ENCODE measurements around the gene CHD5. TPM values are rescaled to one million over a fixed set of nuclear protein-coding genes. Genes with fewer than 3 reads are reported as not detected.

The CHD5 gene
- polyA plus RNA-seq, 2 of the 4 experiments (the other 2 are of a cell fraction): 0.21 to 0.66 TPM

DNA sequence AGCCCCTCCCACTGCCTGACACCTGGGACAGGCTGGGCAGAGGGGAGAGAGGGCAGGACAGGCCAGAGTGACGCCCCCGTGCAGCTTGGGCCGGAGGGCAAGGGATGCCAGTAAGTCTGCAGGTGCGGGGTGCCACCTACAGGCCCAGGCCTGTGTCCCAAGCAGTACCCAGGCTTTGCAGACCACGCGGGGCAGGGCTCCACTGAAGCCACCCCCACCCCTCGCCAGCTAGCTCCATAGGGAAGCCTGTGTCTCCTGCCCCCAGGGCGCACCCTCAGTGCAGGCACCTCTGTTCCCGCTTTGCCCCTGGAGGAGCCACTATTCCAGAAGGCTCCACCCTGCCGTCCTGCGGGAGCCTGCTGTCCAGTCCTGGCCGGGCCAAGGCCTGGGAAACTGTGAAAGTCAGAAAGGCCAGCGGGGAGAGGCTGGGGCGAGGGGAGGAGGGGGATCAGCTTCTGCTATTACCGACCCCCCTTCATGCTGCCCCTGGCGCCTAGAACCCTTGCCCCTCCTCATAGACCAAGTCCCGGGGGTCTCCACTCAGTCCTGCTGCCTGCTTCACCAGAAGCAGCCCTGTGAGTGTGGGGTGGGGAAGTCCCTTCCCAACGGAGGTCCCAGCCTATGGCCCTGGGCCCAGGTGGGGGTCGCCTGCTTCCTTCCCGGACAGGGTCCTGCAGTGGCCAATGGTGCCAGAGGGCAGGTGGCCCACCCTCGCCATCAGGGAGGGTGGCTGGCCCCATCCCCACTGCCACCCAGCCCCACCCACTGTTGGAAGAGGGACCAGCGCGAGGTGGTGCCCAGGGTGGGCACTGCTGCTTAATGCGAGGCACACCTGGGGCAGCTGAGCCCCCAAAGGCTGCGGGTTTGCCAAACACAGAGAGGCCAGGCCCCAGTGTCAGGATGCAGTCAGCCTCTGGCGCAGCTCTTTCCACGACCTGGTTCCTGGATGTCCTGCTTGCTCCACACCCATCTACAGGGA lies 80.0 kb downstream of the CHD5 start:
- ATAC-seq (peak; percentile 36 to 73; a peak in 3 of 6 replicates), FAIRE-seq (no peak), DNase-seq (ENCODE audit: low read depth in 1 of 2, low spot score in 1 of 2) (peak in 1 of 2 experiments; percentile 22)
- Histone ChIP-seq H3K9me3 (no peaks in the 10 kb centered on the region), H3K4me3 (no peak overlapping the region), H3K4me2 (no peak overlapping the region), H3K4me1 (no peaks in the 10 kb centered on the region), H3K27ac (no peak overlapping the region)
- CTCF ChIA-PET: interaction anchor here (1.1 to 1.5 kb wide), 3 partner anchors 9 to 71 kb away, joined by 3 to 4 read pairs (median 3); no protein-coding TSS in a partner anchor
- 83% methylated on average over 2 of the region's 27 CpGs for WGBS (ENCODE audit: missing lambda C conversion rate)
- TF ChIP-seq, protein P1, sequence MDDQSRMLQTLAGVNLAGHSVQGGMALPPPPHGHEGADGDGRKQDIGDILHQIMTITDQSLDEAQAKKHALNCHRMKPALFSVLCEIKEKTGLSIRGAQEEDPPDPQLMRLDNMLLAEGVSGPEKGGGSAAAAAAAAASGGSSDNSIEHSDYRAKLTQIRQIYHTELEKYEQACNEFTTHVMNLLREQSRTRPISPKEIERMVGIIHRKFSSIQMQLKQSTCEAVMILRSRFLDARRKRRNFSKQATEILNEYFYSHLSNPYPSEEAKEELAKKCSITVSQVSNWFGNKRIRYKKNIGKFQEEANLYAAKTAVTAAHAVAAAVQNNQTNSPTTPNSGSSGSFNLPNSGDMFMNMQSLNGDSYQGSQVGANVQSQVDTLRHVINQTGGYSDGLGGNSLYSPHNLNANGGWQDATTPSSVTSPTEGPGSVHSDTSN (IDR thresholded peaks at IDR 0.05): no peak
- TF ChIP-seq NPAS2 (CRISPR knock-in tag; IDR thresholded peaks at IDR 0.05; ENCODE audit: borderline replicate concordance): no peak
- TF ChIP-seq, protein P2, sequence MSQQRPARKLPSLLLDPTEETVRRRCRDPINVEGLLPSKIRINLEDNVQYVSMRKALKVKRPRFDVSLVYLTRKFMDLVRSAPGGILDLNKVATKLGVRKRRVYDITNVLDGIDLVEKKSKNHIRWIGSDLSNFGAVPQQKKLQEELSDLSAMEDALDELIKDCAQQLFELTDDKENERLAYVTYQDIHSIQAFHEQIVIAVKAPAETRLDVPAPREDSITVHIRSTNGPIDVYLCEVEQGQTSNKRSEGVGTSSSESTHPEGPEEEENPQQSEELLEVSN (IDR thresholded peaks at IDR 0.05; ENCODE audit: borderline replicate concordance, low read depth): no peak
- TF ChIP-seq POLR2AphosphoS2 (conservative IDR thresholded peaks at IDR 0.05; ENCODE audit: low read length): no peak
- no peak for TF ChIP-seq NR3C1 (IDR thresholded peaks at IDR 0.05)
- peak in 1 of 2 experiments; percentile 25; a peak in 1 of 5 replicates for TF ChIP-seq RAD21 (conservative IDR thresholded peaks at IDR 0.05 in 1 of 2, IDR thresholded peaks at IDR 0.05 in 1 of 2)
- POLR2A ChIA-PET: no interaction called here

DNA sequence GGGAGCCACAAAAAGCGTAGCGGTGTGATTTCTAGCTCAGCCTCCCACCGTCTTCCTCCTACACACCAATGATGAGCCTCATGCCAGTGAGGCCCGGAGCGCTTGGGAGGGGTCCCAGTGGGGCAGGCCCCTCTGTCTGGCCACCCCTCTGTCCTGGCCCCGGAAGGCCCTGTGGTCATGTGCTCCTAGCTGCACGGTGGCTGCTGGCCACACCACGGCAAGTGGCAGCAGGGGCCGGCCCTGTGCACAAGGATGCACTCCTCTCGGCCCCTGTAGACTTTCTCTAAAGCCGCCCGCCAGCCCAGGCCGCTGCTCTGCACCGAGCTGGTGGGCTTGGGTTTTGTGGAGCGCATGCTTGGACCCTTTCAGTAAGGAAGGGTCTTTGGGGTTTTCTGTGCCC lies 80.8 kb downstream of the CHD5 start:
- H3K9me3 ChIP-seq: no peaks in the 10 kb centered on the region
- 90% methylated on average over 6 of the region's 15 CpGs for WGBS (ENCODE audit: missing lambda C conversion rate)
- FAIRE-seq (no peak), DNase-seq (ENCODE audit: low read depth in 1 of 2, low spot score in 1 of 2) (no peak), ATAC-seq (no peak)
- H3K4me1 ChIP-seq: no peaks in the 10 kb centered on the region
- H3K4me2 ChIP-seq: no peak overlapping the region
- no peak overlapping the region for H3K27ac ChIP-seq
- ChIA-PET POLR2A (no interaction called here), CTCF (interaction anchor here (1.1 to 1.5 kb wide), 3 partner anchors 10 to 72 kb away, joined by 3 to 4 read pairs (median 3); no protein-coding TSS in a partner anchor)
- H3K4me3 ChIP-seq: no peak overlapping the region
- no peak for TF ChIP-seq RARB (CRISPR knock-in tag; IDR thresholded peaks at IDR 0.05)
- no peak for TF ChIP-seq EHMT2 (IDR thresholded peaks at IDR 0.05; ENCODE audit: low read depth)
- TF ChIP-seq ZSCAN20 (CRISPR knock-in tag; IDR thresholded peaks at IDR 0.05): no peak
- no peak for TF ChIP-seq CHD4 (IDR thresholded peaks at IDR 0.05; ENCODE audit: borderline replicate concordance)
- TF ChIP-seq ZNF302 (CRISPR knock-in tag; IDR thresholded peaks at IDR 0.05): no peak
- TF ChIP-seq POLR2A (IDR thresholded peaks at IDR 0.05; ENCODE audit: low read length): no peak
- TF ChIP-seq EHF (CRISPR knock-in tag; IDR thresholded peaks at IDR 0.05): no peak
- TF ChIP-seq, protein P3, sequence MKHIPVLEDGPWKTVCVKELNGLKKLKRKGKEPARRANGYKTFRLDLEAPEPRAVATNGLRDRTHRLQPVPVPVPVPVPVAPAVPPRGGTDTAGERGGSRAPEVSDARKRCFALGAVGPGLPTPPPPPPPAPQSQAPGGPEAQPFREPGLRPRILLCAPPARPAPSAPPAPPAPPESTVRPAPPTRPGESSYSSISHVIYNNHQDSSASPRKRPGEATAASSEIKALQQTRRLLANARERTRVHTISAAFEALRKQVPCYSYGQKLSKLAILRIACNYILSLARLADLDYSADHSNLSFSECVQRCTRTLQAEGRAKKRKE (CRISPR knock-in tag; IDR thresholded peaks at IDR 0.05; ENCODE audit: low read depth): no peak

DNA sequence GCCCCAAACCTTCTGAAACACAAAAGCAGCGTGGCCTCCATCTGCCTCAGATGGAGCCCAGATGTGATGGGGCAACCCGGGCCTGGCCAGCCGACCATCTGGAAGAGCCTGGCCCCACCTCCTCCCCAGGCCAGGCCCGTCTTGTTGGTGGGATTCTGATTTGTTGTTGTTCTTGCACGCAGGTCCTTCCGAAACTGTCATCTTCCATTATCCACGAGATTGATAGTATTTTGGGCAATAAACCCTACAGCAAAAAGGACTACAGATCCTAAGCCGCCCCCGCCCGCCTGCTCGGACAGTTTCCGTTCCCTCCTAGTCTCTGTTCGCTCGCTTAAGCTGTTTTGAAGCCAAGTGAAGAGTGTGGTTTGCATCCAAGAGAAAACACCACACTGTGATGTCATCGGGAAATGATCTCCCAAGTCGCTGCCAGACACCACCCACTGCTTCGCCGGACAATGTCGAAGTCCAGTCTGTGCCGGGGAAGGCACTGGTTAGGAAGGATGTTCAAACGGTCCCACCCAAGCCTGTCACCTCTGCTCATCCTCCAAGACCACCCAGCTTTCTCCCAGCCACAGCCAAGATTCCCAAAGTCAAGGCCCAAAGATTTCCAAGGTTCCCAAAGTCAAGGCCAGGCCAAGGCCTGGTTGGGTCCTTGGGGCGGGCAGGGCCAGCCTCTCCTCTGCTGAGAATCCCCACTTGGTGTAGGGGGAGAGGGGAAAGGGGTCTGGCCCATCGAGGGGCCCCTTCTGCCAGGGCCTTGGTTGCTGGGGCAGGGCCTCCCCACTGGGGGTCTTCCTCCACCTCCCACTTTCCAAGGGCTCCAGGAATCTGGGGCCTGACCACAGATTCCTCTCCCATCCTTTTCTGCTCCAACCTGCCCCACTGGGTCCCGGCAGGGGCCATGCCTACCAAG lies 81.6 kb downstream of the CHD5 start:
- ChIA-PET POLR2A (no interaction called here), CTCF (interaction anchor here (1.1 to 1.5 kb wide), 3 partner anchors 10 to 73 kb away, joined by 3 to 4 read pairs (median 3); no protein-coding TSS in a partner anchor)
- Histone ChIP-seq H3K4me3 (no peak overlapping the region), H3K9me3 (no peaks in the 10 kb centered on the region), H3K27ac (no peak overlapping the region), H3K4me2 (no peak overlapping the region), H3K4me1 (no peaks in the 10 kb centered on the region)
- WGBS (ENCODE audit: missing lambda C conversion rate): 83% methylated on average over 21 of the region's 24 CpGs
- no peak for DNase-seq (ENCODE audit: low read depth in 1 of 2, low spot score in 1 of 2)
- FAIRE-seq: no peak
- no peak for TF ChIP-seq ZC3H11A (IDR thresholded peaks at IDR 0.05)
- no peak for TF ChIP-seq ZNF302 (CRISPR knock-in tag; IDR thresholded peaks at IDR 0.05)
- TF ChIP-seq FOSL2 (IDR thresholded peaks at IDR 0.05): no peak
- no peak for TF ChIP-seq FOSL2 (CRISPR knock-in tag; IDR thresholded peaks at IDR 0.05)
- no peak for TF ChIP-seq CEBPB (IDR thresholded peaks at IDR 0.05)
- TF ChIP-seq HOXB13 (CRISPR knock-in tag; IDR thresholded peaks at IDR 0.05; ENCODE audit: low read depth): no peak
- TF ChIP-seq MAFK (IDR thresholded peaks at IDR 0.05; ENCODE audit: partially characterized antibody): no peak
- no peak for TF ChIP-seq SREBF2 (IDR thresholded peaks at IDR 0.05)
- no peak for TF ChIP-seq HEYL (CRISPR knock-in tag; IDR thresholded peaks at IDR 0.05)
- no peak for TF ChIP-seq RCOR1 (IDR thresholded peaks at IDR 0.05; ENCODE audit: low read depth, low read length)
- TF ChIP-seq, protein P3 (CRISPR knock-in tag; IDR thresholded peaks at IDR 0.05; ENCODE audit: low read depth): no peak
- TF ChIP-seq, protein P4, sequence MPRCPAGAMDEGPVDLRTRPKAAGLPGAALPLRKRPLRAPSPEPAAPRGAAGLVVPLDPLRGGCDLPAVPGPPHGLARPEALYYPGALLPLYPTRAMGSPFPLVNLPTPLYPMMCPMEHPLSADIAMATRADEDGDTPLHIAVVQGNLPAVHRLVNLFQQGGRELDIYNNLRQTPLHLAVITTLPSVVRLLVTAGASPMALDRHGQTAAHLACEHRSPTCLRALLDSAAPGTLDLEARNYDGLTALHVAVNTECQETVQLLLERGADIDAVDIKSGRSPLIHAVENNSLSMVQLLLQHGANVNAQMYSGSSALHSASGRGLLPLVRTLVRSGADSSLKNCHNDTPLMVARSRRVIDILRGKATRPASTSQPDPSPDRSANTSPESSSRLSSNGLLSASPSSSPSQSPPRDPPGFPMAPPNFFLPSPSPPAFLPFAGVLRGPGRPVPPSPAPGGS (IDR thresholded peaks at IDR 0.05): no peak
- ATAC-seq: no peak
